Astrocyte (in vitro differentiated cells and primary cell): ENCODE data around the gene ZNF385B. TPM values are rescaled to one million over a fixed set of nuclear protein-coding genes. Genes with fewer than 3 reads are reported as not detected.

Experiments used
- DNase-seq: peaks from one replicate; pipeline ENCODE4 v3.0.0-alpha.2; 2010; ENCODE audit warnings: low read depth
- FAIRE-seq: peaks from 2 replicates; lab custom pipeline; 2011; peaks lifted over from hg19 to GRCh38; lab: Jason Lieb, UNC
- H2AFZ ChIP-seq: 2 replicates; pipeline ENCODE4 v1.6.0; 2012; ENCODE audit warnings: low read depth, low read length, inconsistent platforms
- H3K27ac ChIP-seq: 2 replicates; pipeline ENCODE4 v1.5.1; 2011; ENCODE audit warnings: low read depth, low read length, inconsistent platforms
- H3K27me3 ChIP-seq: 2 replicates; pipeline ENCODE4 v1.6.0; 2011; ENCODE audit warnings: low read length, inconsistent platforms; ENCODE audit not compliant: insufficient read depth
- H3K36me3 ChIP-seq: 2 replicates; pipeline ENCODE4 v1.5.1; 2011; ENCODE audit warnings: low read length, inconsistent platforms; ENCODE audit not compliant: insufficient read depth
- H3K4me1 ChIP-seq: 2 replicates; pipeline ENCODE4 v1.5.1; 2011; ENCODE audit warnings: low read length, inconsistent platforms; ENCODE audit not compliant: insufficient read depth
- H3K4me2 ChIP-seq: 2 replicates; pipeline ENCODE4 v1.6.0; 2012; ENCODE audit warnings: low read length, inconsistent platforms
- H3K4me3 ChIP-seq: 2 replicates; pipeline ENCODE4 v1.5.1; 2011; ENCODE audit warnings: low read depth, mild to moderate bottlenecking, low read length, inconsistent platforms; ENCODE audit not compliant: insufficient read depth
- H3K79me2 ChIP-seq: 2 replicates; pipeline ENCODE4 v1.6.0; 2012; ENCODE audit warnings: mild to moderate bottlenecking, low read length, inconsistent platforms; ENCODE audit not compliant: insufficient read depth
- H3K9ac ChIP-seq: 2 replicates; pipeline ENCODE4 v1.6.0; 2012; ENCODE audit warnings: mild to moderate bottlenecking, low read length, inconsistent platforms
- H3K9me3 ChIP-seq: 2 replicates; pipeline ENCODE4 v1.5.1; 2012; ENCODE audit warnings: low read depth, mild to moderate bottlenecking, low read length, inconsistent platforms; ENCODE audit not compliant: insufficient read depth
- H4K20me1 ChIP-seq: 2 replicates; pipeline ENCODE4 v1.6.0; 2012; ENCODE audit warnings: low read length, inconsistent platforms; ENCODE audit not compliant: insufficient read depth
- H3K27ac Mint-ChIP-seq: one replicate; pipeline ENCODE4 v1.8.0; 2021; ENCODE audit warnings: mild to moderate bottlenecking, mixed read lengths; ENCODE audit not compliant: unreplicated experiment
- H3K27me3 Mint-ChIP-seq: one replicate; pipeline ENCODE4 v1.8.0; 2021; ENCODE audit warnings: low read depth, mixed read lengths; ENCODE audit not compliant: unreplicated experiment
- H3K36me3 Mint-ChIP-seq: one replicate; pipeline ENCODE4 v1.8.0; 2021; ENCODE audit warnings: low read depth, mixed read lengths; ENCODE audit not compliant: unreplicated experiment
- H3K4me1 Mint-ChIP-seq: one replicate; pipeline ENCODE4 v1.8.0; 2021; ENCODE audit warnings: low read depth, mixed read lengths; ENCODE audit not compliant: unreplicated experiment
- H3K4me3 Mint-ChIP-seq: one replicate; pipeline ENCODE4 v1.8.0; 2021; ENCODE audit warnings: mild to moderate bottlenecking, moderate library complexity, mixed read lengths; ENCODE audit not compliant: unreplicated experiment
- H3K9me3 Mint-ChIP-seq: one replicate; pipeline ENCODE4 v1.8.0; 2021; ENCODE audit warnings: mild to moderate bottlenecking, mixed read lengths; ENCODE audit not compliant: unreplicated experiment
- CTCF ChIP-seq: IDR thresholded peaks from 2 replicates; pipeline ENCODE4 v1.5.1; 2011; ENCODE audit warnings: low read depth, mild to moderate bottlenecking, inconsistent platforms, low read length, moderate library complexity; ENCODE audit not compliant: insufficient read depth
- EZH2 ChIP-seq: IDR thresholded peaks from 2 replicates; pipeline ENCODE4 v1.6.1; 2012; ENCODE audit warnings: mild to moderate bottlenecking, low read length, inconsistent platforms; ENCODE audit not compliant: insufficient read depth
- total RNA-seq: library from RNA; stranded (reverse); gene quantifications from 2 replicates; pipeline ENCODE4 v1.2.1, GENCODE V29; 2021

Gene ZNF385B
- total RNA-seq, 1 donor from 2014 or later = 0.27 TPM

- no peaks in the 10 kb centered on the region for H3K36me3 Mint-ChIP-seq
Observed at GRCh38 chr2:179814050-179814449, 47.4 kb downstream of the ZNF385B start.

GRCh38 chr2:179812501-179812900, 48.9 kb downstream of the ZNF385B start:
- H3K4me2 ChIP-seq = no peak overlapping the region
- no peak overlapping the region for H3K9ac ChIP-seq
- H3K27me3 ChIP-seq = no peaks in the 10 kb centered on the region
- no peaks in the 10 kb centered on the region for H3K36me3 ChIP-seq
- no peak for TF ChIP-seq CTCF
- TF ChIP-seq EZH2 = no peak
- H3K4me1 Mint-ChIP-seq = peaks cover 2% of the 10 kb centered on the region
- H3K9me3 ChIP-seq = no peaks in the 10 kb centered on the region
- H3K27me3 Mint-ChIP-seq = no peaks in the 10 kb centered on the region
- H3K4me1 ChIP-seq = no peaks in the 10 kb centered on the region
- no peaks in the 10 kb centered on the region for H3K79me2 ChIP-seq
- H3K27ac Mint-ChIP-seq = no peak overlapping the region
- FAIRE-seq (no peak), DNase-seq (peak; percentile 1)
- no peaks in the 10 kb centered on the region for H3K9me3 Mint-ChIP-seq
- no peaks in the 10 kb centered on the region for H4K20me1 ChIP-seq
- no peak overlapping the region for H3K4me3 ChIP-seq
- H3K36me3 Mint-ChIP-seq = no peaks in the 10 kb centered on the region
- no peak overlapping the region for H3K4me3 Mint-ChIP-seq
- H2AFZ ChIP-seq = no peak overlapping the region
- no peak overlapping the region for H3K27ac ChIP-seq

More at GRCh38 chr2:179814050-179814449, 47.4 kb downstream of the ZNF385B start:
- no peak for FAIRE-seq
- TF ChIP-seq EZH2 (no peak), CTCF (no peak)
- H3K36me3 ChIP-seq = no peaks in the 10 kb centered on the region
- H3K9me3 Mint-ChIP-seq = no peaks in the 10 kb centered on the region
- no peaks in the 10 kb centered on the region for H3K9me3 ChIP-seq
- no peaks in the 10 kb centered on the region for H4K20me1 ChIP-seq
- peaks cover 10% of the 10 kb centered on the region for H3K4me1 Mint-ChIP-seq
- H3K4me2 ChIP-seq = no peak overlapping the region
- no peak overlapping the region for H3K4me3 ChIP-seq
- no peak overlapping the region for H2AFZ ChIP-seq
- H3K27ac ChIP-seq = no peak overlapping the region
- no peak overlapping the region for H3K27ac Mint-ChIP-seq
- H3K4me3 Mint-ChIP-seq = no peak overlapping the region
- H3K27me3 Mint-ChIP-seq = no peaks in the 10 kb centered on the region
- DNase-seq = no peak
- no peaks in the 10 kb centered on the region for H3K79me2 ChIP-seq
- peaks cover 5% of the 10 kb centered on the region for H3K4me1 ChIP-seq
- H3K27me3 ChIP-seq = no peaks in the 10 kb centered on the region
- H3K9ac ChIP-seq = no peak overlapping the region

- DNase-seq (no peak), FAIRE-seq (no peak)
- Histone ChIP-seq H3K27ac (no peak overlapping the region), H3K79me2 (no peaks in the 10 kb centered on the region), H3K9me3 (no peaks in the 10 kb centered on the region), H4K20me1 (no peaks in the 10 kb centered on the region), H3K9ac (no peak overlapping the region), H3K4me3 (no peak overlapping the region), H3K4me1 (no peaks in the 10 kb centered on the region), H3K36me3 (no peaks in the 10 kb centered on the region), H3K27me3 (no peaks in the 10 kb centered on the region), H3K4me2 (no peak overlapping the region), H2AFZ (no peak overlapping the region)
- no peaks in the 10 kb centered on the region for H3K4me1 Mint-ChIP-seq
- H3K27me3 Mint-ChIP-seq = no peaks in the 10 kb centered on the region
- no peak overlapping the region for H3K27ac Mint-ChIP-seq
- TF ChIP-seq EZH2 (no peak), CTCF (no peak)
- no peaks in the 10 kb centered on the region for H3K36me3 Mint-ChIP-seq
- no peak overlapping the region for H3K4me3 Mint-ChIP-seq
- H3K9me3 Mint-ChIP-seq = no peaks in the 10 kb centered on the region
Observed at GRCh38 chr2:179811042-179811441, 50.4 kb downstream of the ZNF385B start.
